Lung (tissue), 12 donors: ENCODE results near the gene CELA2B. TPM values are rescaled to one million over a fixed set of nuclear protein-coding genes. Genes with fewer than 3 reads are reported as not detected.

Experiments used
- ATAC-seq: fragments of 200-7000 bp; cut with Tn5 transposase; one replicate; pipeline ENCODE4 v1.9.1; 2020; ENCODE audit warnings: moderate number of reproducible peaks; ENCODE audit not compliant: insufficient read depth, low FRiP score
- DNase-seq, 3 donors: peaks; one replicate each; pipeline ENCODE4 v3.0.0-alpha.2; 2013 to 2017
- H3K27ac ChIP-seq, 2 donors: one replicate each; pipeline ENCODE4 v1.5.1; 2013; ENCODE audit warnings: mild to moderate bottlenecking in 2 of 2, moderate library complexity in 2 of 2, control low read depth in 1 of 2, inconsistent platforms in 1 of 2, low read depth in 1 of 2, low read length in 1 of 2
- H3K27me3 ChIP-seq, 3 donors: one replicate each; pipeline ENCODE4 v1.5.1; 2013; ENCODE audit warnings: low read length in 2 of 3; ENCODE audit not compliant: control insufficient read depth in 3 of 3, insufficient read depth in 3 of 3
- H3K36me3 ChIP-seq, 4 donors: one replicate each; pipeline ENCODE4 v1.5.1; 2013; ENCODE audit warnings: low read length in 4 of 4, mild to moderate bottlenecking in 1 of 4, moderate library complexity in 1 of 4; ENCODE audit not compliant: control insufficient read depth in 4 of 4, insufficient read depth in 4 of 4
- H3K4me1 ChIP-seq, 5 donors: one replicate each; pipeline ENCODE4 v1.5.1; 2013; ENCODE audit warnings: low read length in 5 of 5, mild to moderate bottlenecking in 2 of 5, moderate library complexity in 1 of 5; ENCODE audit not compliant: control insufficient read depth in 5 of 5, insufficient read depth in 5 of 5
- H3K4me3 ChIP-seq: one replicate; pipeline ENCODE4 v1.5.1; 2013; ENCODE audit warnings: mild to moderate bottlenecking, control low read depth, moderate library complexity
- H3K9ac ChIP-seq, 2 donors: one replicate each; pipeline ENCODE4 v1.5.1; 2013; ENCODE audit warnings: low read length in 2 of 2, control low read depth in 1 of 2; ENCODE audit not compliant: insufficient read depth in 1 of 2
- H3K9me3 ChIP-seq, 4 donors: one replicate each; pipeline ENCODE4 v1.5.1; 2013; ENCODE audit warnings: low read length in 3 of 4, mild to moderate bottlenecking in 1 of 4, moderate library complexity in 1 of 4; ENCODE audit not compliant: control insufficient read depth in 4 of 4, insufficient read depth in 3 of 4
- CTCF ChIP-seq: IDR thresholded peaks from 2 replicates; pipeline ENCODE4 v1.5.1; 2012; ENCODE audit warnings: mild to moderate bottlenecking; ENCODE audit errors: control extremely low read depth, extremely low read depth
- WGBS, 2 donors: extraction: QIAGEN DNeasy Blood & Tissue Kit; methylation state at CpG; one replicate each; pipeline ENCODE4 v1.1.7; 2013; 5-methylcytosine and 5-hydroxymethylcytosine counted together
- polyA plus RNA-seq, 2 donors: library from polyadenylated mRNA; stranded (reverse); fragments of 200-250 nt; gene quantifications; one replicate each; pipeline ENCODE4 v1.2.1, GENCODE V29; 2013
- total RNA-seq, 2 donors: library from RNA; depleted of rRNA in 1 of 2; stranded (reverse); fragments of >200 nt in 1 of 2; gene quantifications; one replicate each; pipeline ENCODE4 v1.2.1, GENCODE V29; 2014 to 2021
- donor health status: control.
- donor health status: control.
- donor health status: Bipolar disorder and iron deficiency.
- donor health status: healthy.
- donor health status: DM: yes; HTN: yes; CAD: no.

The CELA2B gene
- total and polyA plus RNA-seq, 4 donors: 0.63 to 1.3 TPM; not detected in 2

- ATAC-seq (no peak), DNase-seq (no peak)
- no peaks in the 10 kb centered on the region for H3K4me1 ChIP-seq
- 83 to 90% methylated on average over 5 of the region's 5 CpGs for WGBS, 2 donors
- no peak overlapping the region for H3K9ac ChIP-seq
- H3K4me3 ChIP-seq: no peak overlapping the region
- TF ChIP-seq CTCF: no peak
- no peaks in the 10 kb centered on the region for H3K27me3 ChIP-seq
- peaks cover 0 to 19% (median 6%) of the 10 kb centered on the region in 4 donors for H3K36me3 ChIP-seq
- no peak overlapping the region for H3K27ac ChIP-seq
- H3K9me3 ChIP-seq: peaks cover 0 to 3% (median under 1%) of the 10 kb centered on the region in 4 donors
These were observed 16.7 kb downstream of the CELA2B start for GRCh38 chr1:15492596-15492995.

- WGBS, 2 donors: 92 to 98% methylated on average over 9 of the region's 9 CpGs
- ATAC-seq (no peak), DNase-seq (no peak)
- Histone ChIP-seq H3K36me3 (peaks cover 0 to 19% (median 8%) of the 10 kb centered on the region in 4 donors), H3K27me3 (no peaks in the 10 kb centered on the region), H3K27ac (no peak overlapping the region), H3K9ac (no peak overlapping the region), H3K9me3 (peaks cover 0 to 3% (median under 1%) of the 10 kb centered on the region in 4 donors), H3K4me1 (no peaks in the 10 kb centered on the region), H3K4me3 (no peak overlapping the region)
- TF ChIP-seq CTCF: no peak
These were observed 18.0 kb downstream of the CELA2B start for GRCh38 chr1:15493869-15494390.

GRCh38 chr1:15500184-15501178 is 24.6 kb downstream of the CELA2B start:
- no peaks in the 10 kb centered on the region for H3K27me3 ChIP-seq
- peaks cover 0 to 7% (median 0%) of the 10 kb centered on the region in 5 donors for H3K4me1 ChIP-seq
- DNase-seq: no peak
- no peak for TF ChIP-seq CTCF
- no peak overlapping the region for H3K9ac ChIP-seq
- H3K4me3 ChIP-seq: no peak overlapping the region
- peaks cover 0 to 2% (median 0%) of the 10 kb centered on the region in 4 donors for H3K9me3 ChIP-seq
- 87% methylated on average over 19 of the region's 19 CpGs for WGBS, 2 donors
- ATAC-seq: no peak
- no peak overlapping the region for H3K27ac ChIP-seq
- H3K36me3 ChIP-seq: peaks cover 0 to 29% (median 4%) of the 10 kb centered on the region in 4 donors
